ENCODE measurements around the gene PFDN2. TPM values are rescaled to one million over a fixed set of nuclear protein-coding genes. Genes with fewer than 3 reads are reported as not detected.

The PFDN2 gene
- total and polyA plus RNA-seq, 2 experiments from 2014 or later: 47.6 to 93.2 TPM

- Histone ChIP-seq H3K4me1 (ENCODE audit: insufficient read depth) (peaks cover 8% of the 10 kb centered on the region), H3K36me3 (replicated peaks; ENCODE audit: insufficient read depth, low read depth) (no peaks in the 10 kb centered on the region), H3K9me3 (ENCODE audit: low read depth) (no peaks in the 10 kb centered on the region), H4K20me1 (ENCODE audit: insufficient read depth, poor library complexity, severe bottlenecking) (no peaks in the 10 kb centered on the region), H3K4me2 (peak overlapping the region; percentile 94), H3K9me2 (replicated peaks; ENCODE audit: insufficient read depth) (no peaks in the 10 kb centered on the region), H2AFZ (no peak overlapping the region), H3K27me3 (no peaks in the 10 kb centered on the region), H3K4me3 (no peak overlapping the region), H3K27ac (peak overlapping the region; percentile 69), H3K79me2 (peaks cover 36% of the 10 kb centered on the region)
- no peak for TF ChIP-seq EZH2phosphoT487 (IDR thresholded peaks at IDR 0.05; ENCODE audit: low read depth, severe bottlenecking, unreplicated experiment)
- TF ChIP-seq CTCF (IDR thresholded peaks at IDR 0.05; ENCODE audit: poor library complexity): no peak
- TF ChIP-seq EZH2 (IDR thresholded peaks at IDR 0.05; ENCODE audit: borderline replicate concordance): no peak
- 91% methylated on average over 9 of the region's 9 CpGs for WGBS (ENCODE audit: low lambda C conversion rate, missing lambda C conversion rate)
- no peak for DNase-seq (ENCODE audit: low spot score)
These were observed 40.6 kb upstream of the PFDN2 start for GRCh38 chr1:161158316-161159010.

GRCh38 chr1:161157867-161158266, 40.0 kb upstream of the PFDN2 start:
- Histone ChIP-seq H3K36me3 (replicated peaks; ENCODE audit: insufficient read depth, low read depth) (no peaks in the 10 kb centered on the region), H3K4me1 (ENCODE audit: insufficient read depth) (peaks cover 8% of the 10 kb centered on the region), H3K27ac (no peak overlapping the region), H3K9me2 (replicated peaks; ENCODE audit: insufficient read depth) (no peaks in the 10 kb centered on the region), H2AFZ (no peak overlapping the region), H3K27me3 (no peaks in the 10 kb centered on the region), H3K4me3 (no peak overlapping the region), H4K20me1 (ENCODE audit: insufficient read depth, poor library complexity, severe bottlenecking) (no peaks in the 10 kb centered on the region), H3K79me2 (peaks cover 36% of the 10 kb centered on the region), H3K4me2 (no peak overlapping the region), H3K9me3 (ENCODE audit: low read depth) (no peaks in the 10 kb centered on the region)
- TF ChIP-seq EZH2phosphoT487 (IDR thresholded peaks at IDR 0.05; ENCODE audit: low read depth, severe bottlenecking, unreplicated experiment) (no peak), CTCF (IDR thresholded peaks at IDR 0.05; ENCODE audit: poor library complexity) (no peak), EZH2 (IDR thresholded peaks at IDR 0.05; ENCODE audit: borderline replicate concordance) (no peak)
- WGBS (ENCODE audit: low lambda C conversion rate, missing lambda C conversion rate): 96% methylated on average over 1 of the region's 1 CpG
- no peak for DNase-seq (ENCODE audit: low spot score)

GRCh38 chr1:161153682-161154337, 36.0 kb upstream of the PFDN2 start, which contains the start of gene UFC1:
UFC1 (plus strand) TSS chr1:161153978; CDS start chr1:161153998, 20 bp downstream.
- Histone ChIP-seq H3K27me3 (no peaks in the 10 kb centered on the region), H2AFZ (peak within 1 kb of the TSS; percentile 59), H3K27ac (peak within 1 kb of the TSS; percentile 97), H3K4me2 (peak within 1 kb of the TSS; percentile 80), H3K36me3 (replicated peaks; ENCODE audit: insufficient read depth, low read depth) (no peaks in the 10 kb centered on the region), H3K4me3 (peak within 1 kb of the TSS; percentile 65), H4K20me1 (ENCODE audit: insufficient read depth, poor library complexity, severe bottlenecking) (no peaks in the 10 kb centered on the region), H3K9me2 (replicated peaks; ENCODE audit: insufficient read depth) (no peaks in the 10 kb centered on the region), H3K9me3 (ENCODE audit: low read depth) (no peaks in the 10 kb centered on the region), H3K79me2 (peaks cover 19% of the 10 kb centered on the region), H3K4me1 (ENCODE audit: insufficient read depth) (peaks cover 8% of the 10 kb centered on the region)
- no peak for TF ChIP-seq CTCF (IDR thresholded peaks at IDR 0.05; ENCODE audit: poor library complexity)
- TF ChIP-seq EZH2 (IDR thresholded peaks at IDR 0.05; ENCODE audit: borderline replicate concordance): no peak
- TF ChIP-seq EZH2phosphoT487 (IDR thresholded peaks at IDR 0.05; ENCODE audit: low read depth, severe bottlenecking, unreplicated experiment): no peak
- under 1% methylated on average over 33 of the region's 33 CpGs for WGBS (ENCODE audit: low lambda C conversion rate, missing lambda C conversion rate)
- DNase-seq (ENCODE audit: low spot score): peak; percentile 88
